GM13976 (cell line): Measurements from ENCODE around the gene NNMT.

Experiments used
- DNase-seq: peaks from one replicate; pipeline ENCODE4 v3.0.0; 2012; ENCODE audit warnings: low spot score
- CTCF ChIP-seq: IDR thresholded peaks from 2 replicates; pipeline ENCODE4 v1.5.1; 2012; ENCODE audit warnings: borderline replicate concordance, mild to moderate bottlenecking; ENCODE audit not compliant: insufficient read depth; ENCODE audit errors: extremely low read depth, missing control alignments, control extremely low read depth
- in situ Hi-C: fragments of 300-500 bp; cut with MboI; formaldehyde crosslinking; loops from one replicate; pipeline ENCODE4 v1.12.0; 2022; ENCODE audit warnings: low sequenced_read_pairs, mixed read lengths, inconsistent platforms; ENCODE audit not compliant: unreplicated experiment

Gene NNMT

DNA sequence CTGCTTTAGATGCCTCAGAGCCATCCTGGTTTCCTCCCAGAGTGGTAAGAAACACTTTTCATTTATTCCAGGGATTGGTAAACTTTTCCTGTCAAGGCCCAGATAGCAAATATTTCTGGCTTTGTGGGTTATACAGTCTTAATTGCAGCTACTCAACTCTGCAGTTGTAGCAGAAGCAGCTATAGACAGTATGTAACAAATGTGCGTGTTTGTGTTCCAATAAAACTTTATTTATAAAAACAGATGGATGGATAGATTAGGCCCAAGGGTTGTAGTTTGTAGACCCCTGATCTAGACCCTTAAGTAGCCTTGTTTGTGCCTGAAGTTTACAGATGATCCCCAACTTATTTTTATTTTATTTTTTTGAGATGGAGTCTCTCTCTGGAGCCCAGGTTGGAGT, 17.9 kb downstream of the NNMT start:
- in situ Hi-C loops, result no loop called here
- no peak for DNase-seq
- TF ChIP-seq CTCF, result no peak

DNA sequence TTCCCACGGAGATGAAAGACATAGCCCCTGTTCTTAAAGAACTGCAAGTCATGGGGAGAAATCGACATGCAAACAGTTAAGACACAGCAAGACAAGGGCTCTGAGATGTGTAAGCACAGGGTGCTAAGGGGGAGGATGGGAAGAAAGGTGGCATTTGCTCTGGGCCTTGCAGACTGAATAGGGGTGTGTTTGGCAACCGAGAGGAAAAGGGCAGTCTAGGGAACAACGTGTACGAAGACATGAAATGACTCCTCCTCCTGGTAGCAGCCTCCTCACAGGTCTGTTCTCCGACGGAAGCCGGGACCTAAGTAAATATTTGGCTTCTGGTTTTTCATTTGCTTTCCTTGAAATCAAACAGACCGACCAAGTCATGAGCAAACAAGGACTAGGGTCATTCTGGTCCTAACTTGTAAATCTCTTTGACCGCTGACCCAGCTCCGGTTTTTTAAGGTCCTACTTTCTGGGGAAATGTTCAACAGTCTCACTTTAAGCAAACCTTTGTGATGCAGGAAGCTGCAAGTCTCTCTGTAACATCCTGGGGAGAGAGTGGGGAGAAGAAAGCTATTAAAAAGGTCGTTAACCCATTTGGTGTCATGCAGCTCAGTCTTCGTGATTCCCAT, 19.7 kb downstream of the NNMT start:
- in situ Hi-C loops, result no loop called here
- TF ChIP-seq CTCF, result no peak

GRCh38 chr11:114316980-114317786, 21.0 kb downstream of the NNMT start:
- no peak for TF ChIP-seq CTCF
- DNase-seq, result no peak
- in situ Hi-C loops, result no loop called here

More for the DNA sequence above, 19.7 kb downstream of the NNMT start:
- DNase-seq, result no peak

DNA sequence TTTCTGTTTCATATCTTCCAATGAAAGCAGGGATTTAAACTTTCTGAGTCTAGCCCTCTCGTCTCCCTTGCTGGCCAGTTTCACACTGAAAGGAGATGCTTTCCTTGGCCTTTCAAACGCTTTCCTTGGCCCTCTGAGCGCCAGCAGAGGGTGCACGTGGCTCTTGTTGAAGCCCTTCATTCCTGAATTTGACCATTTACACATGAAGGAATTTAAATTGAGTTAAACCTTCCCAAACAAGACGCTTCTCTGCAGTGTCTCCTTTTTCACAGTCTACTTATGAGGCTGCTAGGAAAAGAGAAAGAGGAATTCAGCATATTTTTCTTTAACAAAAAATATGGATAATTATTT, 21.6 kb downstream of the NNMT start:
- no peak for TF ChIP-seq CTCF
- in situ Hi-C loops, result no loop called here
- DNase-seq, result no peak

GRCh38 chr11:114318361-114318760, 22.2 kb downstream of the NNMT start:
- no peak for DNase-seq
- TF ChIP-seq CTCF, result no peak
- in situ Hi-C loops, result no loop called here

GRCh38 chr11:114319716-114320328, 23.6 kb downstream of the NNMT start:
- in situ Hi-C loops, result no loop called here
- TF ChIP-seq CTCF, result no peak
- DNase-seq, result no peak
